NCI-H1694 (cell line): ENCODE results near the gene DCTN3.

ENCODE experiments used
- DNase-seq: peaks from one replicate; lab custom pipeline; 2025; lab: John Stamatoyannopoulos, UW

DCTN3 gene

DNA sequence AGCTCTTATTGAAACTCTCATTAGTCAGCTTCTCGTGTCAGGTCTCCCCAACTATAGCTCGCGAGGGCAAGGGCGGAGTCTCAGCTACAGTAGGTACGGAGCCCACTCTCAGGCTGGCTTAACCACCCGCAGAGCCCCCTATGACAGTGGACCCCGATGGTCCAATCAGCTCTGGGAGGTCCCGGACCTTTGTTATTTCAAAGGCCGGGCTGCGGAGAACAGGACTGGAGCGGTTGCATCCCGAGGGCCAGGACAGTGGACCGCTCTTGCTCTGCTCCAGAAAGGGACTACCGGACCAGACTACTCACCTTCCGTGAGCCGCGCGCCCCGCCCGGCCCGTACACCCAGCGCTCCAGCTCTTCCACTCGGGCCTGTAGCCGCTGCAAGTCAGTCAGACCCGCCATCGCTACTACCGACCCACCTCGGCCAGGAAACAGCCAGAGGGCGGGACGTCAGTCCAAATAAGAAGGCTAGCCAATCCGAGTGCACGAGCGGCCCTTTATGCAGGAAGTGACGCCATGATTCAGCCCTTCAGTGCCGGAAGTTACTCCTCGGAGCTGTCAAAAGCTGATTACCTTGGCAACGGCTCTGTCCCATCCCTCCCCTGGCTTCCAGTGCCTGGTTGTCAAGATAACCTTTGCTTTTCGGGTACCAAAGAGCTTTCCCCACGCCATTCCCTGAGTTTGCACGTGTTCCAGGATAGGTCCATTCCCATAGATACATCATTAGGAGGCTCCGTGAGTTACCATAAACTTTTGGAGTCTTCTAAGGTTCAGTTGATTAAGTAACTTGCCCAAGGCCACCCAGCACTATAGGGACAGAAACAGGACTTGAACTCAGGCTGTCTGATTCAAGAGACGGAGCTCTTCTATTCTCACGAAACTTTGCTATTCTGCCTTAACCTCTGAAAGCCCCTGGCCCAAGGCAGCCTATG is at the start of gene DCTN3:
Gene DCTN3, minus strand, starts transcription at position 435 of the 934 bp plus-strand sequence. Its CDS starts 31 bp downstream, at position 404.
- DNase-seq = peak; percentile 96

DNA sequence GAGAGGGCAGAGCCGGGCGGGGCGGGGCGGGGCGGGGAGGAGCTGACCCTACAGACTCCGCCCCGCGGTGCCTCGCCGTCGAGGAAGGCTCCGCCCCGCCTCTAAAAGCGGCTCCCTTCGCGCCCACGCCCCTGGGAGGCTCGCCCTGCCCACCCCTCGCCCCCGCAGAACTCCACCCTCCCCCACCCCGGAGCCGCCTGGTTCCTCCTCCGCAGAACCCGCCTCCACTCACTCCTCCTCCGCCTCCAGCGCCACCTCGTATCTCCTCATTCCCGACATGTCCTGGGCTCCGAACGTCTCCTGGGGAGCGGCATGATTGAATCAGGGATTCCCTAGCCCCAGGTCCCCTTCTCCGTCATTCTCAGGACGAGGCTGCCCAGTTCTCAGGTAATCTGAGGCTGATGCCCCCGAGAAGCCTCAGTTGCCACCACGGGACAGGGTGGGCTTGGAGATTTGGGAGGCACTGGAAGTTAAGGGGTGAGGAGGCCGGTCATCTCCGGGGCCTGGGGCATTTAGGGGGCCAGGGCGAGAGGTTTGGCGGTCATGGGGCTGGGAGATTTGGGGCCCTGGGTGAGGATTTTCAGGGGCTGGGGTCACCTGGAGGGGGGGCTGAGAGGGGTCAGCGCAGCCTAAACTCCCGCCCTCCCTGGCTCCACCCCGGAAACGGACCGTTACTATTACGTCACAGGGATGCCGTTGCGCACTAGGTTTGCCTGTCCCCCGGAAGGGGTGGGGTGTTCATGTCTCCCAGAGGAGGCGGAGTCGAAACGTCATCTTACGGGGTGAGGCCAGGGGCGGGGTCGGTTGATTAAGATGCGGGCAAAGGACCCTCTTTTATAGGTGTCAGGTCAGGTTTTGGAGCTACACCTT is 45.3 kb upstream of the DCTN3 start:
- peak; percentile 89 for DNase-seq

DNA sequence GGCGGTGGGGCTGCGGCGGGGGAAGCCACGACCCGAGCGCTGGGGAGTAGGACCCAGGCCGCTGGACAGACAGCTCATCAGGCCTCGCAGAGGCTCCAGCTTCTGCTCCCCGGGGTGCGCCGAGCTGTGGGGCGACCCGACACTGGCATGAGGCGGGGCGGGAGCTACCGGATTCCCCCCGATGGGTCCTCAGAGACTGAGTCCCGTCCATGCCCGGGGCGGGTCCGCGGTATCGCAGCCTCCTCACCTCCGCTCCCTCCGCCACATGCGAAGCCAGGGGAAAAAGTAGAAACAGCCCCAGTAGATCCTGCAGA is 44.7 kb upstream of the DCTN3 start:
- no peak for DNase-seq

DNA sequence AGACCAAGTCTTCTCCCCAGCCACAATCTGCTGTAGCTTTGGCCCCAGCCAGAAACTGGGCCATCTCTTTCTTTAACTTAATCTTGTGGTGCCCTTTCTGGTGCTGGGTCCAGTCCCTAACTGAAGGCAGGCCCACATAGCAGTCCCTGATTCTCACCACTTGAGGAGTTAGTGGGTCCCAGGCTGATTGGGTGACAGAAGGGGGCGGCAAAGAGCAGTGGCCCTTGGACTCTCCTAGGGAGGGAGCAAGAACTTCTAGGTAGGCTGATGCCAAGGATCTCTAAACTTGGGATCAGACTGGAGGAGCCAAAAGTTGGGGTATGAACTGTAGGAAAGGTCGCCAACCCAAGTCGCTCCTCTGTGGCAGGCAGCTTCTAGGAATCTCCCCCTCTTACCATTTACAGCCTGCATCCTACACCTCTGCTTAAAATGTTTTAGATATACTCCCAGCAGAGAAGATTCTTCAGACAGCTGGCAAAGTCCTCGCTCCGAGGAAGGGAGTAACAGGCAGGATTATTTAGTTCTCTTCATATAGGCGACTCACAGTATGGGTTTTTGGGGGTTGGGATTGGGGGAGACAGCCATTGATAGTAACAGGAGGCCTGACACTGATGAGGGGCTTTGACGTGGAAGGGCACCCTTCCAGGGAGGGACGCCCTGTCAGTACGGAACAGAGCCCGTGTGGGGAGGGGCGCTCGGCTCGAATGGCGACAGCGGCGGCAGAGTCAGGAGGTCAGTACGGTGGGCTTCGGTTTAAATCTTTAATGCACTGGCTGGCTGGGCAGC is 44.2 kb upstream of the DCTN3 start:
- DNase-seq = peak; percentile 80

DNA sequence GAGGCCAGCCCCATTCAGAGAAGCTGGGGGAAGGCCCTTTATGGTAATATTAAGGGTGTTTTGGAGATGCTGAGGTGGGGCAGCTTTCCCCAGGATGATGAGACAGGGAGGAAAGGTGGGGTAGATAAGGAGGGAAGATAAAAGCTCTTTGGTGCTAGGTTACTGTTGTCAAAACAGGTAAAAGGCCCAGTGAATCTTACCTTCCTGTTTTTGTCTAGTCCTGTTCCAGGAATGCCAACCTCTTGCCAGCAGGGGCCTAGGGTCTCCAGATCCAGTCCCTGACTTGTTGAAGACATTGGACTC is 43.0 kb upstream of the DCTN3 start:
- DNase-seq = no peak

DNA sequence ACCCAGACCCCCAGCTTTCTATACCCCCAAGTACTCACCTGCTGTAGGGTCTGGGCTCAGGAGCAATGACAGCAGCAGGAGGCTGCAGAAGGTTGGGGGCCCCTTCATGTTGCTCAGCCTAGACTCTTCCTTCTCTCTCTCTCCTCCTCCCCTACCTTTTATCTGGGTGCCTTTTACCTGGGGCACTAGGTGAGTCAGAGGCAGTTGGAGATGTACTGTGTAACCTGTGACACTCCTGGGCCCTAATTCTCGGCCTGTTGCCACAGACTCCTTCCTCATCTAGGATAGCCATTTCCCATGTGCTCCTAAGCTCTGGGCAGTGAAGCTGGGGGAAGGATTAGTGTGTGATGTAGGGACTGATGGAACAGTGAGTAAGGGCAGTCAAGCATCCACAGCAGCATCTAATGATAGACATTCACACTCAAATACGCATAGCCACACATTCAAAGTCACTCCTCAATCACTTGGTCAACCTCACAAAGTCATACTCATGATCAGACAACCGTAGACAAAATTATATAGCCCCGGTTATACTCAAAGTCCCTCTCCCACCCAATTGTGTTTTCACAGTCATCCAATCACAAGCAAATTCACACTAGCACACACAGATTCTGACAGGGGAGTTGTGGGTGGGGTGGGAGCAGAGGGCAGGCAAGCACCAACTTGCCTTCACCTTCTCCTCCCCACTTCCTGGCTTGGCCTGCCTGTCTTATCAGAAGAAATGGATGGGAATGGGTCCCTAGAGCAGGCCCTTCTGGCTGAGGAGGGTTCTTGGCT is 42.4 kb upstream of the DCTN3 start, which contains the start of gene CCL27:
Gene CCL27, minus strand, starts transcription at position 132 of the 777 bp plus-strand sequence. Its CDS starts 24 bp downstream, at position 108.
- DNase-seq = no peak

DNA sequence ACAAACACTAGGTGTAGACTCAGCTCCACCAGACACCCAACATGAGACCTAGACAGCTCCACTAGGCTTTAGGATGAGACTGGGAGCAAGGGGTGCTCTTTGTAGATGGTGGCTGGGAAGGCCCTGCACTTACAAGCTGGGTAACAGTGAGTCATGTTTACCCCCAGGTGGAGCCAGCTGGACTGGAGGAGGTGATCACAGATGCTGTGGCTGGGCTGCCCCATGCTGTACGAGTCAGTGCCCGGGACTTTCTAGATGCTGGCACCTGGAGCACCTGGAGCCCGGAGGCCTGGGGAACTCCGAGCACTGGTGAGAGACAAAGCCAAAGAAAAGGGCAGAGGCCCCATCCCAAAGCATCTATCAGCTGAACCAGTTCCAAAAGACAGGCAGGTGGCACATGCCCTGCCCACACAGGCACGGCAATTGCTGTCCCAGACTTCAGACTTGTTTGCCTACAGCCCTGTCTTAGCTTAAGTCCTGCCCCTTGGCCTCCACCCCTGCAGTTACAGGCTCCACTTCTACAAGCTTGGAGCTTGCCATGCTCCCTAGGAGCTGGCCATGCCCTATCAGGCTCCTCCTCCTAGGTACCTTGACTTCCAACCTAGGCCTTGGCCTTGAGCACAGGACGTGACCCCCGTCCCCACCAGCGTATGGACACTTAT is 39.4 kb upstream of the DCTN3 start:
- no peak for DNase-seq

DNA sequence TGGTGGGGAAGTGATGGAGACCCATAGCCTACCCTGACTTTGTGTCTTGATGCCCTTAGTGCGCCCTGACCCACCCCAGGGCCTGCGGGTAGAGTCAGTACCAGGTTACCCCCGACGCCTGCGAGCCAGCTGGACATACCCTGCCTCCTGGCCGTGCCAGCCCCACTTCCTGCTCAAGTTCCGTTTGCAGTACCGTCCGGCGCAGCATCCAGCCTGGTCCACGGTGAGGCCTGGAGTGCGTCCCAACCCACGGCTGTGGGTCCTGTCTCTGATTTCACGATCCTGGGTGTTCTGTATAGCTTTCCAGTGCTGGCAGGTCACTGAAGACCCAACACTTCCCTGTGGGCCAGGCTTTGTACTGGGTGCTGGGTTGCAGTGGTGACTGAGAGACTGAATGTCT is 38.2 kb upstream of the DCTN3 start:
- DNase-seq = no peak

DNA sequence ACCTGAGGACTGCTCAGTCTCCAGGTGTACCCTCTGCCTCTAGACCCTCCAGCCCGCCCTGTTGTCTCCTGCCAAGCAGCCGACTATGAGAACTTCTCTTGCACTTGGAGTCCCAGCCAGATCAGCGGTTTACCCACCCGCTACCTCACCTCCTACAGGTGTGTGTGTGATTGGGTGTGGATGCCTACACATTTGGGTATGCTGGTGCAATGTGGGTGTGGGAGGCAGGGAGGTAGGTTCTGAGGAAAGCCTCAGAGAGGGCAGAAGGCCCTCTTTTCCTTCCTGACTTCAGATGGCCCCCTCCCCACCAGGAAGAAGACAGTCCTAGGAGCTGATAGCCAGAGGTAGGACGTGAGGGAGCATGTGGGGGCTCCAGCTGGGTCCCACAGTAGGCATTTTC is 36.7 kb upstream of the DCTN3 start:
- DNase-seq = no peak

DNA sequence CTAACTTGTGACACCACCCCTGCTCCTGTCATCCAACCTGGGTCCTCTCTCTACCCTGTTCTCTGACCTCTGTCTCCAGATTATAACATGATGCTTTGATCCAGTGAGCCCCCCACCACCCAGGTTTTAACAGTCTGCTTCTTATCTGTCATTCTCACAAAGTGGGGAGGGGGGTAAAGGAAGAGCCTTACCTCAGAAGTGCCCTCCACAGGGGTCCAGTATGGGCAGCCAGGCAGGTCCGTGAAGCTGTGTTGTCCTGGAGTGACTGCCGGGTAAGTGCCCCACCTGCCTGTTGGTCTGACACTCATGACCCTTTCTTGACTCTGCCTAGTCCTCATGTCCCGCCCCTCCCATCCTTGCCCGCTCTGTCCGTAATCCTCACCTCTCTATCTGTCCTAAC is 35.1 kb upstream of the DCTN3 start:
- no peak for DNase-seq

DNA sequence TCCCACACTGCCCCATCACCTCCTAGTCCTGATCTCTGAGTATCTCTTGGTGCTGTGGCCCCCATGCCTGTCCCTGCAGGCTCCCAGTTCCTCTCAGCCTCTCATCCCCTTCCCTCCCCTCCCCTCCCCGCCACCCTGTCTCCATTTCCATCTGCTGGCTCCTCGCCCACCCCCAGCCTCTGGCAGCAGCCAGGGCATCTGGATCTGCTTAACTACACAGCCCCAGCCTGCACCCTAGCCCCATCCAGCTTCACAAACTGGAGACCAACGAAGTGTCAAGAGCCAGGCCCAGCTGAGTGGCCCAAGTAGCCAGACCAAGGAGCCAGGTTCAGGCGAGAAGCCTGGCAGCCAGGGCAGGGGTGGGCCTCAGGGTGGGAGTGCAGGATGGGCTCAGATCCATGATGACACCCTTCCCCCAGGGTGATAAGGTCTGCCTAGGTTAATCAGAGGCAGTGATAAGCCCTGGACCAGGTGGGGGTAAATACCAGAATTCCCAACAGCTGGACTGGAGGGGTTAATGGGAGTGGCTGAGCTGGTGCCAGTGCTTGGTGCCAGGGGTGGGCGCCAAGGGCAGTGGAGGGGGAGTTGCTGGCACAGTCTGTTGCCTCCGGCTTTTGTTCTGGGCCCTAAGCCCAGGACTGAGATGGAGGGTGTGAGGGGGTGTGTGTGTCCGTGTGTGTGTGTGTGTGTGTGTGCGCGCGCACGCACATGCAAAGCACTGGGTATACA is 34.2 kb upstream of the DCTN3 start:
- DNase-seq = peak; percentile 92

DNA sequence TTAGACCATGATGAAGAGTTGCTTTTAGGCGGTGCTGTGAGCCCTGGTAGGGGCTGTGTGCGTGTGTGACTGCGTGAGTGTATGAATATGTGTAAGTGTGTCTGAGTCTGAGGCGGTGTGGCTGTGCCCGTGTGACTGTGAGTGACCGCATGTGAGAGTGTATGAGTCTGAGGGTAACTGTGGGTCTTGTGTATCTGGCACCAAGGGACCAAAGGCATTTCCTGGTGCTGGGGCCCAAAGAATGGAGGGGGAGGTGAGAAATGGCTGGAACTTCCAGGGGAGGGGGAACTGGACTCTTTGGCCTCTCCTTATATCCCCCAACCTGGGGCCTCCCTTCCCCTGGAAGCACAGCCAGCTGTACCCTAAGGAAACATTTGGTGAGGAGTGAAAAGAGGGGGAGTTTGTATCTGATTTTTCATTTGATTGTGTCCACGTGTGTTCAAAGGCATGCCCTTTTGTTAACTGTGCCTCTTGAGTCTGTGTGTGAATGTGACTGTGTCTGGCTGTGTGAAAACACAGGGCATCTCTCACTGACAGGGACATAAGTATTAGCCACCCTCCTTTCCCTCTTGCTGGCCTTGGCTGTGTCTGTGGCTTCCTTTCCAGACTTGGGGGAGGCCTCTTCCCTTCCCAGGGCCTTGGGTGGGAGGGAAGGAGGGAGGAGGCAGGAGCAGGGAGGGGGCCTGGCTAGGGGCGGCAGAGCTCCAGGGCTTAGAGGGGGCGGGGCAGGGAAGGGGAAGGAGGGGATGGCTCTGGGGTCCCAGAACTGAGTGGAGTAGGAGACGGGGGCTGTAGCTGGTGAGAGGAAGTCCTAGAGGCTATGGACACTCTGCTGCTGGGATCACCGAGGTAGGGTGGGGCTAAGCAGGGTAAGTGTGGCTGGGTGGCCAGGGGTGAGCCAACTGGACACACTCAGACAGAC is 33.1 kb upstream of the DCTN3 start:
- peak; percentile 42 for DNase-seq

DNA sequence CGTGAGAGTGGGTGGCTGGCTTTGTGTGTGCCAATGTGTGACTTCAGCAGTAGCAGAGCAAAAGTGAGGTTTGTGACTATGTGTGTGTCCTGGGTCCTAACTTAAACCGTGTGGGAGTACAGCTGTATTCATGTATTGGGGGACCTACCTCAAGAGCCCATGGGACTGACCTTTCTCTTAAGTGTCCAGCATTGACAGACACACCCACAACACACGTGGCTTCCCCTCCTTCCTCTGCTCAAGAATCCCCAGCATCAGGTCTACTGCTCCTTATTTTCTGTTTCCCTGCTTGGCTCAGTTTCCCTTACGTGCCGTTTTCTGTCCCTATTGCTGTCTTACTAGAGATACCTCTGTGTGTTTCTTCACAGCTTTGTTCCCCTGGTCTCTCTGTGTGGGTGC is 32.3 kb upstream of the DCTN3 start:
- DNase-seq = no peak

DNA sequence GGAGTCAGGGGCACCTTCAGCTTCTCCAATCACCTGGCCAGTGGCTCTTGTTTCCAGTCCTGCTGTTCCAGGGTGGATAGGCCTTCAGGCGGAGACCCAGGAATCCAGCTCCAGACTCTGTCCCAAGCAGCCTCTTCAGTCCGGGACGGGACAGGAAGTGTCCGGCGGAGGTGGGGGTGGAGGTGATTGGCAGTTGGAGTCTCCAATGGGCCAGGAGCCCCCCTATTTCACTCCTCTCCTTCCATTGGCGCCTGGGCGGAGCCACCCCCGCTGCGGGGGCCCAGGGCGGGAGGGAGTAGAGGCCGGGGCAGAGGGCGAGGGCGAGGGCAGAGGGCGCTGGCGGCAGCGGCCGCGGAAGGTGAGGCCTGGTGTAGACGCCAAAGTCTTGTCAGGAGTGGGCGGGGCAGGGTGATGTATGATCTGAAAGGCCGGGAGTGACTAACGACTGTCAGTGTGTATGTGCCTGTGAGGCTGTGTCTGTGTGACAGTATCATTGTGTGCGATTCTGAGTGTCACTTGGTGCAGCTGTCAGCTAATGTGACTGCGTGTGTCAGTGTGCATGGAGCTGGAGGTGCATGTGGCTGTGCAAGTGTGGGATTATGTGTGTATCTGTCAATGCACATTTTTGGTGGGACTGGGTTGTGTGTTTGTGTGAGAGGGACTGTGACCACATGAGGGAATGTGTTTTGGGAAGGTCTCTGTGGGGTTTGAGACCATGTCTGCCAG is 31.7 kb upstream of the DCTN3 start, which contains the start of gene IL11RA:
Gene IL11RA, plus strand, starts transcription at position 310 of the 726 bp plus-strand sequence. CDS start 3,033 bp downstream, outside the sequence.
- DNase-seq = peak; percentile 74

DNA sequence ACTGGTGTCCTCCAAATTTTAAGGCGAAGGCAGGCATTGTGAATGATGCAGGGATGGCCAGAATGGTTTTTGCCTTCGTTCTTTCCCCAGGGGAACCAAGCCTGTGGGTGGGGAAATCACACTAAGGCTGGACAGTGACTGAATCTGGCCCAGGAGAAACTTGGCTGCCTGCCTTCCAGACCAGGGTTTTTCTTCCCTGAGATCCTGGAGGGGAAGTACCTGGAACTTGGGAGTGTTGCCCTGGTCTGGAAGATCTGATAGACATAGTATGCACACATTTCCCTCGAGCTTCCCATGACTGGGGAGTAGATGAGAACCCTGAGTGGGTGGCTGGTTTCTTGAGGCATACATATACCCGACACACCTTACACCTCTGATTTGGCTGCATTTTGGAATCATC is 31.0 kb upstream of the DCTN3 start:
- DNase-seq = no peak

DNA sequence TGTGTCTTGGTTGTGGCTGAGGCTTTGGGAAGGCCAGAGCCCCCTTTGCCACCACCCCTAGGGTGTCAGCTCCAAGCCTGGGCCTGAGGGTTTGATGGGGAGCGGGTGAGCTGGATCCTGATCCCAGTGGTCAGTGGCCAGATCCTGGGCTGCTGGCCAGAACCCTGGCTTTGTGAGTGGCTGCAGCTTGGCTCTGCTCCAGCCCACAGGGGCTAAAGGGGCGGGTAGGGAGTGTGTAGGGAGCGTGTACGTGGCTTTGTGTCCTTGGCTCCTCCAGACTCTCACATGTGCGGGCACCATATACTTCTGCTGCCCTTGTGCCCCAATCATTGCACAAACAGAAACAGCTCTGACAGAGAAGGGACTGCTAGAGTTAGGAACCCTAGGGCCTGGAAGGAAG is 30.5 kb upstream of the DCTN3 start:
- DNase-seq = no peak

DNA sequence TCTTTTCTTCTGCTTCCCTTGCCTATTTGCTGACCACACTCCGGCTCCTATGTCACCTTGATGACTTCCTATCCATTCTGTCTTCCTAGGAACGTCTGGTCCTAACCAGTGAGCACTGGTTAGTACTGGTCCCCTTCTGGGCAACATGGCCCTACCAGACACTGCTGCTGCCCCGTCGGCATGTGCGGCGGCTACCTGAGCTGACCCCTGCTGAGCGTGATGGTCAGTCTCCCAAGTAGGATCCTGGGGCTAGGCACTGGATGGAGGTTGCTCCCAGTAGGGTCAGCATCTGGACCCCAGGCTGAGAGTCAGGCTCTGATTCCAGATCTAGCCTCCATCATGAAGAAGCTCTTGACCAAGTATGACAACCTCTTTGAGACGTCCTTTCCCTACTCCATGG is 28.4 kb upstream of the DCTN3 start:
- DNase-seq = no peak

DNA sequence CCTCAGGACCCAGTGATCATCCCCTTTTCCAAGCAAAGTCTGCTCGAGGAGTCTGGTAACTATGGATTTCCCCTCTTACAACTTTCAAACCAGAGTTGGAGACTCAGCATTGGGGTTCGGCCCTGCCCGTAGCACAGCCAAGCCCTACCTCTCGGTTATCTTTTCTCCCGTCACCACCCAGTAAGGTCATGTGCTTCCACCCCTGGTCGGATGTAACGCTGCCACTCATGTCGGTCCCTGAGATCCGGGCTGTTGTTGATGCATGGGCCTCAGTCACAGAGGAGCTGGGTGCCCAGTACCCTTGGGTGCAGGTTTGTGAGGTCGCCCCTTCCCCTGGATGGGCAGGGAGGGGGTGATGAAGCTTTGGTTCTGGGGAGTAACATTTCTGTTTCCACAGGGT is 27.4 kb upstream of the DCTN3 start:
- no peak for DNase-seq

DNA sequence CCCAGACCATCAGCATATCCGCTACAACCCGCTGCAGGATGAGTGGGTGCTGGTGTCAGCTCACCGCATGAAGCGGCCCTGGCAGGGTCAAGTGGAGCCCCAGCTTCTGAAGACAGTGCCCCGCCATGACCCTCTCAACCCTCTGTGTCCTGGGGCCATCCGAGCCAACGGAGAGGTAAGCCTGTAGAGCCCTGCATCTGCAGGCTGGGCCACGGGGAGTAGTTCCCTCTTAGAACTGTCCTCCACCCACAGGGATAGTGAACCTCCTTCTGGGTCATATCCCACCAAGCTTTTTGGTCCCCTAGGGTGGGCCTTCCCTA is 26.7 kb upstream of the DCTN3 start:
- no peak for DNase-seq
